EL (cell line): ENCODE results near the gene EXOC6B.
A peak's percentile ranks its signal among the peaks of the same experiment; 100 is the strongest.

Experiments used
- DNase-seq: peaks from one replicate; pipeline ENCODE4 v3.0.0-alpha.2; 2016

Gene EXOC6B

DNA sequence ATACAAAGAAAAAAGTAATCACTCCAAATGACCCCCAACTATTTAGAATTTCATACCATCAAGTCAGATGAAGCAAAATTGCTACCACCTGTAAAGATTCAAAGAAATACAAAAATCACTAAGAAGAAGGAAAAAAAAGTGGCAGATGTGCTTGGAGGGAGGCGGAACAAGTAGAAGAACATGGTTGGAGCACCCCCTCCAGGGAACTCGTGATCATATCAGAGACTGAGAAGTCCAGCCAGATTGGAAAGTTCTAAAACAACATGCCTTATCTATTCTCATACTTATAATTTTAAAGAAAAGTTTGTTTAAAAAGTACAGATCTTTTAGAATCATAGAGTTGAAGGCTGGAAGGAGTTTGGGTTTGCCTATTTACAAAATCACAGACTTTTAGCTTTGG is 564.8 kb downstream of the EXOC6B start:
- no peak for DNase-seq

DNA sequence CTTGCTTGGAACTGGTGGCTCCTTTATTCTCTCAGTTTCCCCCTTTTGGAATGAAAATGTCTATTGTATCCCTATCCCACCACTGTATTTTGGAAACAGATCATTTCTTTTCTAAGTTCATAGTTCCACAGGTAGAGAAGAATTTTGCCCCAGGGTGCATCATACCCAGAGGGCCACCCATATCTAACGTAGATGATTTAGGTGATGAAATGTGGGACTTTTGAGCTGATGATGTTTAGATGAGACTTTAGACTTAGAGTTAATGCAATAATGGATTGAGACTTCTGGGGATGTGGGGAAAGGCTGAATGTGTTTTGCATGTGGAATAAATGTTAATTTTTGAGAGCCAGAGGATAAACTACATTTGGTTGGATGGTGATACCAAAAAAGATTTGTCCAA is 570.3 kb downstream of the EXOC6B start:
- no peak for DNase-seq

DNA sequence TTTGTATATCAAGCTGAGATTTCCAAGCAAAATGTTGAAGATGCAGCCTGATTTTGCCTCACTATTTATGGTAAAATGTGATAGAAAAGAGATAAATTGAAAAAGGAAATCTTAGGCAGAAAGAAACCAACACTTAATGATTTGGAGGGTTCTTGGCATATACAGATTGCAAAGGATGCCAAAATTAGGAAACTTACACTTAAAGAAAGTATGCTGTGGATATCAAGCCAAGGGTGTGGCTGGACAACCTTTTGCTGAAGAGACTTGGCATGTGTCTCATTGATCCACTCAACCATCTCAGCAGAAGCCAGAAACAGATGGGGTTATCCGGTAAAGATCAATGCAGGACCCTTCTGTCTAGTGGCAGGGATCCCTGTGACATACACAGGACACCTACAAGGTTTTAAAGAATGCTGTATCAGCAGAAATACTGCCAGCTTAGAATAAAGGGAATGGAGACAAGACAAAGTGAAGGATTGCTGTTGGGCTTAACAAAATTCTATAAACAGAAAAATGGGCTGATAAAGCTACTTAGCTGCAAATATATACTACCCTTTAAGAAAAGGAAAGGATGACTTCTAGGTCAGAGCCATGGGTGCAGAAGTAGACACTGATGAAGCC is 570.9 kb downstream of the EXOC6B start:
- DNase-seq, result no peak

GRCh38 chr2:72238311-72238710 is 587.5 kb downstream of the EXOC6B start:
- no peak for DNase-seq

DNA sequence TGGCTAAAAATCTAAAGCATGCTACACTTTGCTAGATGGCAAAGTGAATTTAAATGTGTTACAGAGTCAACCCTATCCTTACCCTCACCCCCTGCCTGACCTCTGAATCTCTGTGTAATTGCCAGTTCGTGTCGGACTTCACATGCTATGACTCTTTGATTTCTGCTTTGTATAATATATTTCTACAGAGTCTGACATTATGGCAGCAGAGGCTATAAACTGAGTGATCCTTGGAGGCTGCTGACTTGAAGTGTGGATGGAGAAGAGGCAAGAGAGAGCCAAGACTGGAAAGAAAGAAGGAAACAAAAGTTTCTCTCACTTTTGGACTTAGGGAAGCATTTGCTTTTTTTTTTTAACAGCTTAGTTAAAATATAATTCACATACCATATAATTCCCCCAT is 588.3 kb downstream of the EXOC6B start:
- no peak for DNase-seq

- DNase-seq, result peak; percentile 84
Observed at GRCh38 chr2:72236445-72237067, 589.3 kb downstream of the EXOC6B start.

DNA sequence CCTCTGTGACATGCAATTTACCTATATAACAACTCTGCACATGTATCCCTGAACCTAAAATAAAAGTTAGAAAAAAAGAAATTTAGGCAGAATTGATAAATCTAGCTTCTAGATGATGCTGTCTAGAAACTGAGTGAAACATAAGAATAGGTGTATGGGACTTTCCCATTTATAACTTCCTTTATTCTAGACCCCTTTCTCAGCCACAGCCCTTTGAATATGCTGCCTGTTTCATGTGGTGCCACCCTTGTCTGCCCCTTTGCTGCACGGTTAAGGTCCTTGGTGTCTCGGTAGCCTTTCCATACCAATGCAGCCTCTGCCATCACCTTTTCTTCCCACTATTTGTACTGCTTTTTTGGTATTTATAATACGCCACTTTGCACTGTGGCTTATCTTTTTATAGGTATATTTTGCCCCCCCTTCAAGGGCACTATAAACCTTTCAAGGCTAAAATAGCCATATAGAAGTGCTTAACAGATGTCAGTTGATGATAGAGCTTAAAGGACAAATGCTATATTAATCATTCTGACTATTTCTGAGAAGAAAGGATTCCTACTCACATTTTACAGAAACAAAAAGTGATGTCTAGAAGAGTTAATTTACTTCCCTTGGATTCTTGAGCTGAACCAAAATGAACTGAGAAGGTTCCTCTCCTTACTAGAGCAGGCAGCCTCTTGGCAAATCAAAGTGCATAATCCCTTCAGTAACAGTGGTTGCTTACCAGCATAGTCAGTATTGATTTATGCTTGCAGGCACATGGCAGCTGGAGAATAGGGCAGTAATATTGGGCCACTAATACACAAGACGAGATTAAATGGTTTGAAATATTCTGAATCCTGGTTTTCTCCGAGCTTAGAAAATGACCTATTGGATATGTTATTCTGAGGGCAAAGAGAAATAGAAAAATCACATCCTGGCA is 590.1 kb downstream of the EXOC6B start:
- no peak for DNase-seq

DNA sequence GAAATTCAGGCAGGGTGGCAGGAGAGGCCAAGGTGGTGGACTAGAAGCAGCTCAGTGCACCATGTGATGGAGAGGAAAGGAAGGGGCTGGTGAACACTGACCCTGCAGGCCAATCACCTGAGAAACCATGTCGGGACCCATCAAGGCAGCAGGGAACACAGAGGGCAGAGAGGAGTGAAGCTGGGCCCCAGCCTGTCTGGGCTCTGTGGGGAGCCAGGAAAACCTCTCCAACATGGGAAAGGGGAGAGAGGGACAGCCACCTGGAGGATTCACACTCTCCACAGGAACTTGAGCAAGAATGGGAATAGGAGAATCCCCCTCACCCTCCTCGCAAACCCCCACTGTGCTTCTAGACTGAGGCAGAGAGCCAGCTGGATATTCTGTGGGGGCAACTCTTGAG is 592.6 kb downstream of the EXOC6B start:
- no peak for DNase-seq

GRCh38 chr2:72222829-72223564 is 602.8 kb downstream of the EXOC6B start:
- peak; percentile 65 for DNase-seq

DNA sequence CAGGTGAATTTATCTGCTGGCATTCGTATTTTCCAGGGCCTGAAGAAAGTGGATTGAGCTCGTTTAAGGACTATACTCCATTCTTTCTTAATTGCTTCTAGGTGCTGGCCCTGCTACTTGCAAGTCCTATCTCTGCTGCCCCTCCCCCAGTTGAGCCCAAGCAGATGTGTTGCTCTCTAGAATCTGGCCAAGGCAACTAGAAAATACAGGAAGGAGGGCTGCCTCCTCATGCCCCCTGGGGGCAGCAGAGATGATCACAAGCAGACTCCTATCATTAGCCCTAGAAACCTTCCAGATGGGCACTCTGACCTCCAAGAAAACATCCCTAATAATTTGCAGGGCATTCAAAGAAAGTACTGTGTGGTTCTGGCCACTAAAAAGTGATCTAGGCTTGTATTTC is 605.7 kb downstream of the EXOC6B start:
- DNase-seq, result peak; percentile 28

GRCh38 chr2:72214429-72215143 is 611.2 kb downstream of the EXOC6B start:
- peak; percentile 67 for DNase-seq

- DNase-seq, result no peak
Observed at GRCh38 chr2:72212486-72212855, 613.4 kb downstream of the EXOC6B start.

- peak; percentile 27 for DNase-seq
Observed at GRCh38 chr2:72211777-72212485, 613.9 kb downstream of the EXOC6B start.

GRCh38 chr2:72211350-72211749 is 614.5 kb downstream of the EXOC6B start:
- DNase-seq, result no peak

DNA sequence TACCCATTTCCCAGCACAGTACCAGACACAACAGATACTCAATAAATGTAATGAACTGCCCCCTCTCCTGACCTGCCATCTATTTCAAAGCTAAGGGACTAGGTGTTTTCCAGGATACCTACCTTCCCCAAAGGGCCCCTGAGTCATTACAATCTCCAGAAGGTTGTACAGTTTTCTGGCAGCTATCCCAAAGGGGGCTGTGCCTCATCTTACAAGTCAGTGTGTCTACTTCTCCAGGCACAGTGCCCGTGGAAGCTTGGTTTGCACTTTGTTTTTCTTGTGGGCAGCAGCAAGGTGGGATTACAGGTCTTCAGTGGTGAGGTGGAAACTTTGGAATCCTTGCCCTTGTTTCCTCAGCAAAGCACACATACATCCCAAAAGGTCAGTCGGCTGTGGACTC is 615.4 kb downstream of the EXOC6B start:
- DNase-seq, result no peak

- no peak for DNase-seq
Observed at GRCh38 chr2:72208225-72208624, 617.6 kb downstream of the EXOC6B start.

- no peak for DNase-seq
Observed at GRCh38 chr2:72207334-72207733, 618.5 kb downstream of the EXOC6B start.

DNA sequence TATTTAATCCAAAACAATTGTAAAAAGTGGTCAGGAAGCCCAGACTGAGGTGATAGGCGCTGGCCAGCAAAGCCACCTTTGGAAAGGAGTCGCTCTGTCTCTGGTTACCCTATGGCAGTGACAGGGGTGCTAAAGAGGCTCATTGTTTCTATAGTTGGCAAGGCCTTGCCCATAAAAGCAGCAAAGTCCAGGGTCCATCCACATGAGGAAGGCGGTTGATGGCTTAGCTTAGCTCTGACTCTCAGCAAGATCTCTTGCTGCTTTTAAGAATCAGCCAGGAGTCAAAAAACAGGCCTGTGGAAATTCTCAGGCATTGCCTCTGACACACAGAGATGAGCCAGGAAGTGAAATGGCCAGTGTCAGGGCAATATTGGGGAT is 620.3 kb downstream of the EXOC6B start:
- DNase-seq, result no peak

- DNase-seq, result no peak
Observed at GRCh38 chr2:72204786-72205503, 620.9 kb downstream of the EXOC6B start.

- no peak for DNase-seq
Observed at GRCh38 chr2:72204156-72204785, 621.6 kb downstream of the EXOC6B start.
